ENCODE data around the gene STAG3. TPM values are rescaled to one million over a fixed set of nuclear protein-coding genes. Genes with fewer than 3 reads are reported as not detected.

The STAG3 gene
- total and polyA plus RNA-seq, 9 of the 15 experiments (the other 6 are each of a cell fraction or from before 2014, with no cell fraction given): 0.54 to 2.5 (median 1.7) TPM

DNA sequence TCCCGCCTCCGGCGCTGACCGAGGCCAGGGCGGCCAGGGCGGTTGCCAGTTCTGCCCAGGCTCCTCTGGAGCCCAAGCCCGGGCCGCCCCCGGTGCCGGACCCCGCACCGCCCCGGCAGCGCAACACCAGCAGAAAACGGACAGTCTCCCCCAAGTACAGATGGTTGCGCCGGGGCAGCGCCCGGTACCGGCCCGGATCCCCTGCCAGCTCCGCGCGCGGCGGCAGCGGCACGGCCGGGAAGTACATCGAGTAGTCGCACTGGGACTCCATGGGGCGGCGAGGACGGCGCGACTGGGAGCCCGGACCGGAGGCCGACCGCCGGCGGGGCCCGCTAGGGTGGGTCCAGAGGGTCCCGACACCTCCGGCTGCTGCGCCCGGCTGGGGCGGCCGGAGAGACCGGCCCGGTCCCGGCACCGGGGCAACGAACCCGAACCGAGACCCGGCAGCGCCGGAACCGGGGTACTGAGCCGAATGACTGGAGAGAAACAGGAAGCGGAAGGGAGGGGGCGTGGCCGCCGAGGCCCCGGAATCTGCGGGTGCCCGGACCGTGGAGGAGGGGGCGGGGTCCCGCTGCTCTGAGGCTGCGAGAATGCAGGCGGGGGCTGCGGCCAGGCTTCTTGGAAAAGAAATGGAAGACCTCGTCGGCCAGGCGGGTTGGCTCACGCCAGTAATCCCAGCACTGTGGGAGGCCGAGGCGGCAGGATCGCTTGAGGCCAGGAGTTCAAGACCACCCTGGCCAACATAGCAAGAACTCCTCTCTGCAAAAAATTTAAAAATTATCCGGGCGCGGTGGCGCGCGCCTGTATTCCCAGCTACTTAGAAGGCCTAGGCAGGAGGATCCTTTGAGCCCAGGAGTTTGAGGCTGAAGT, 19.3 kb upstream of the STAG3 start, which contains the start of gene TRAPPC14 (continued):
- TF ChIP-seq, protein P1, sequence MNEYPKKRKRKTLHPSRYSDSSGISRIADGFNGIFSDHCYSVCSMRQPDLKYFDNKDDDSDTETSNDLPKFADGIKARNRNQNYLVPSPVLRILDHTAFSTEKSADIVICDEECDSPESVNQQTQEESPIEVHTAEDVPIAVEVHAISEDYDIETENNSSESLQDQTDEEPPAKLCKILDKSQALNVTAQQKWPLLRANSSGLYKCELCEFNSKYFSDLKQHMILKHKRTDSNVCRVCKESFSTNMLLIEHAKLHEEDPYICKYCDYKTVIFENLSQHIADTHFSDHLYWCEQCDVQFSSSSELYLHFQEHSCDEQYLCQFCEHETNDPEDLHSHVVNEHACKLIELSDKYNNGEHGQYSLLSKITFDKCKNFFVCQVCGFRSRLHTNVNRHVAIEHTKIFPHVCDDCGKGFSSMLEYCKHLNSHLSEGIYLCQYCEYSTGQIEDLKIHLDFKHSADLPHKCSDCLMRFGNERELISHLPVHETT (CRISPR knock-in tag; conservative IDR thresholded peaks at IDR 0.05 in 1 of 2, IDR thresholded peaks at IDR 0.05 in 1 of 2): peak; percentile 63 to 94; a peak in 2 of 4 replicates
- TF ChIP-seq, protein P2, sequence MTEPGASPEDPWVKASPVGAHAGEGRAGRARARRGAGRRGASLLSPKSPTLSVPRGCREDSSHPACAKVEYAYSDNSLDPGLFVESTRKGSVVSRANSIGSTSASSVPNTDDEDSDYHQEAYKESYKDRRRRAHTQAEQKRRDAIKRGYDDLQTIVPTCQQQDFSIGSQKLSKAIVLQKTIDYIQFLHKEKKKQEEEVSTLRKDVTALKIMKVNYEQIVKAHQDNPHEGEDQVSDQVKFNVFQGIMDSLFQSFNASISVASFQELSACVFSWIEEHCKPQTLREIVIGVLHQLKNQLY (CRISPR knock-in tag; conservative IDR thresholded peaks at IDR 0.05): 0 out of 4 replicates have a peak, but pooled peaks of 1 of the 2 experiments have one; percentile 57
- TF ChIP-seq HDAC1 (IDR thresholded peaks at IDR 0.05) (peak in 1 of 2 experiments; percentile 73; a peak in 2 of 4 replicates), MYNN (IDR thresholded peaks at IDR 0.05) (no peak; the same call in 1 of the 2 replicates), MYNN (CRISPR knock-in tag; IDR thresholded peaks at IDR 0.05) (no peak), DDX20 (tag; IDR thresholded peaks at IDR 0.05; ENCODE audit: low read depth) (no peak), NONO (IDR thresholded peaks at IDR 0.05; ENCODE audit: low read depth in 2 of 2, low read length in 1 of 2) (no peak; a peak in 1 of 4 replicates), RB1 (IDR thresholded peaks at IDR 0.05; ENCODE audit: low read depth) (peak; percentile 54), TRIM28 (IDR thresholded peaks at IDR 0.05) (peak; percentile 85; the same call in 1 of the 2 replicates), CBFA2T2 (conservative IDR thresholded peaks at IDR 0.05) (no peak), CXXC5 (CRISPR knock-in tag; IDR thresholded peaks at IDR 0.05) (peak; percentile 92), ILF3 (IDR thresholded peaks at IDR 0.05; ENCODE audit: borderline replicate concordance) (no peak; the same call in 1 of the 2 replicates), RHOXF2B (CRISPR knock-in tag; conservative IDR thresholded peaks at IDR 0.05) (0 out of 2 replicates have a peak, but pooled peaks have one; percentile 27), HEY1 (CRISPR knock-in tag; IDR thresholded peaks at IDR 0.05; ENCODE audit: borderline replicate concordance) (no peak), BHLHE40 (IDR thresholded peaks at IDR 0.05; ENCODE audit: low read length) (peak; percentile 42; the same call in 1 of the 2 replicates)
- TF ChIP-seq, protein P3, sequence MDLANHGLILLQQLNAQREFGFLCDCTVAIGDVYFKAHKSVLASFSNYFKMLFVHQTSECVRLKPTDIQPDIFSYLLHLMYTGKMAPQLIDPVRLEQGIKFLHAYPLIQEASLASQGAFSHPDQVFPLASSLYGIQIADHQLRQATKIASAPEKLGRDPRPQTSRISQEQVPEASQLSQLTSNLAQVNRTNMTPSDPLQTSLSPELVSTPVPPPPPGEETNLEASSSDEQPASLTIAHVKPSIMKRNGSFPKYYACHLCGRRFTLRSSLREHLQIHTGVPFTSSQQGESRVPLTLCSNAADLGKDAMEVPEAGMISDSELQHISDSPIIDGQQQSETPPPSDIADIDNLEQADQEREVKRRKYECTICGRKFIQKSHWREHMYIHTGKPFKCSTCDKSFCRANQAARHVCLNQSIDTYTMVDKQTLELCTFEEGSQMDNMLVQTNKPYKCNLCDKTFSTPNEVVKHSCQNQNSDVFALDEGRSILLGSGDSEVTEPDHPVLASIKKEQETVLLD (IDR thresholded peaks at IDR 0.05): no peak
- TF ChIP-seq, protein P4, sequence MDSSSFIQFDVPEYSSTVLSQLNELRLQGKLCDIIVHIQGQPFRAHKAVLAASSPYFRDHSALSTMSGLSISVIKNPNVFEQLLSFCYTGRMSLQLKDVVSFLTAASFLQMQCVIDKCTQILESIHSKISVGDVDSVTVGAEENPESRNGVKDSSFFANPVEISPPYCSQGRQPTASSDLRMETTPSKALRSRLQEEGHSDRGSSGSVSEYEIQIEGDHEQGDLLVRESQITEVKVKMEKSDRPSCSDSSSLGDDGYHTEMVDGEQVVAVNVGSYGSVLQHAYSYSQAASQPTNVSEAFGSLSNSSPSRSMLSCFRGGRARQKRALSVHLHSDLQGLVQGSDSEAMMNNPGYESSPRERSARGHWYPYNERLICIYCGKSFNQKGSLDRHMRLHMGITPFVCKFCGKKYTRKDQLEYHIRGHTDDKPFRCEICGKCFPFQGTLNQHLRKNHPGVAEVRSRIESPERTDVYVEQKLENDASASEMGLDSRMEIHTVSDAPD (CRISPR knock-in tag; IDR thresholded peaks at IDR 0.05): no peak
- TF ChIP-seq, protein P5, sequence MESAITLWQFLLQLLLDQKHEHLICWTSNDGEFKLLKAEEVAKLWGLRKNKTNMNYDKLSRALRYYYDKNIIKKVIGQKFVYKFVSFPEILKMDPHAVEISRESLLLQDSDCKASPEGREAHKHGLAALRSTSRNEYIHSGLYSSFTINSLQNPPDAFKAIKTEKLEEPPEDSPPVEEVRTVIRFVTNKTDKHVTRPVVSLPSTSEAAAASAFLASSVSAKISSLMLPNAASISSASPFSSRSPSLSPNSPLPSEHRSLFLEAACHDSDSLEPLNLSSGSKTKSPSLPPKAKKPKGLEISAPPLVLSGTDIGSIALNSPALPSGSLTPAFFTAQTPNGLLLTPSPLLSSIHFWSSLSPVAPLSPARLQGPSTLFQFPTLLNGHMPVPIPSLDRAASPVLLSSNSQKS (CRISPR knock-in tag; IDR thresholded peaks at IDR 0.05): no peak
- TF ChIP-seq, protein P6, sequence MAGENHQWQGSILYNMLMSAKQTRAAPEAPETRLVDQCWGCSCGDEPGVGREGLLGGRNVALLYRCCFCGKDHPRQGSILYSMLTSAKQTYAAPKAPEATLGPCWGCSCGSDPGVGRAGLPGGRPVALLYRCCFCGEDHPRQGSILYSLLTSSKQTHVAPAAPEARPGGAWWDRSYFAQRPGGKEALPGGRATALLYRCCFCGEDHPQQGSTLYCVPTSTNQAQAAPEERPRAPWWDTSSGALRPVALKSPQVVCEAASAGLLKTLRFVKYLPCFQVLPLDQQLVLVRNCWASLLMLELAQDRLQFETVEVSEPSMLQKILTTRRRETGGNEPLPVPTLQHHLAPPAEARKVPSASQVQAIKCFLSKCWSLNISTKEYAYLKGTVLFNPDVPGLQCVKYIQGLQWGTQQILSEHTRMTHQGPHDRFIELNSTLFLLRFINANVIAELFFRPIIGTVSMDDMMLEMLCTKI (IDR thresholded peaks at IDR 0.05; ENCODE audit: partially characterized antibody): no peak

Measured in K562 (cell line).